H1 (cell line): ENCODE measurements around the gene SPATS1.
A peak's percentile ranks its signal among the peaks of the same experiment; 100 is the strongest.

Experiments used
- ATF2 ChIP-seq: IDR thresholded peaks from 2 replicates; pipeline ENCODE4 v1.6.1; 2012; ENCODE audit warnings: low read length, inconsistent platforms
- CTCF ChIP-seq, 3 experiments: IDR thresholded peaks; 1 replicate in 2 of 3; 2 replicates in 1 of 3; pipeline versions ENCODE4 v1.5.1 to v1.6.1; 2011; ENCODE audit warnings: low read length in 3 of 3, mild to moderate bottlenecking in 3 of 3, inconsistent platforms in 2 of 3, low read depth in 1 of 3, moderate library complexity in 1 of 3; ENCODE audit not compliant: insufficient read depth in 1 of 3; ENCODE audit errors: control extremely low read depth in 1 of 3
- EGR1 ChIP-seq: IDR thresholded peaks from 2 replicates; pipeline ENCODE4 v1.6.1; 2011; ENCODE audit warnings: low read depth, low read length, borderline replicate concordance
- GABPA ChIP-seq: IDR thresholded peaks from 2 replicates; pipeline ENCODE4 v1.6.1; 2011; ENCODE audit warnings: mild to moderate bottlenecking, low read length, moderate library complexity, borderline replicate concordance; ENCODE audit not compliant: insufficient read depth
- GTF2F1 ChIP-seq: IDR thresholded peaks from 2 replicates; pipeline ENCODE4 v1.6.1; 2012; ENCODE audit warnings: low read depth, low read length, improper control_type of control experiment, borderline replicate concordance
- JUN ChIP-seq: IDR thresholded peaks from 2 replicates; pipeline ENCODE4 v1.6.1; 2011; ENCODE audit warnings: low read depth, mild to moderate bottlenecking, improper control_type of control experiment, low read length
- JUND ChIP-seq: IDR thresholded peaks from 2 replicates; pipeline ENCODE4 v1.6.1; 2011; ENCODE audit warnings: mild to moderate bottlenecking, improper control_type of control experiment, low read length
- MAX ChIP-seq: IDR thresholded peaks from 2 replicates; pipeline ENCODE4 v1.6.1; 2012; ENCODE audit warnings: inconsistent platforms
- PHF8 ChIP-seq: fragments of 200-600 bp; sonication (generic); conservative IDR thresholded peaks from 2 replicates; pipeline ENCODE4 v1.7.1; 2012; ENCODE audit warnings: low read depth, mild to moderate bottlenecking, inconsistent platforms, low read length, moderate library complexity
- POLR2A ChIP-seq, 2 experiments: IDR thresholded peaks; 1 replicate in 1 of 2; 2 replicates in 1 of 2; pipeline ENCODE4 v1.6.1; 2011; ENCODE audit warnings: low read depth in 2 of 2, low read length in 2 of 2, mild to moderate bottlenecking in 2 of 2; ENCODE audit errors: control extremely low read depth in 1 of 2
- SP1 ChIP-seq: IDR thresholded peaks from 2 replicates; pipeline ENCODE4 v1.6.1; 2011; ENCODE audit warnings: low read depth, low read length
- SUZ12 ChIP-seq: fragments of 200-600 bp; sonication (generic); IDR thresholded peaks from 2 replicates; pipeline ENCODE4 v1.6.1; 2012; ENCODE audit warnings: mild to moderate bottlenecking, inconsistent platforms, low read length, moderate library complexity, mixed read lengths
- ZNF274 ChIP-seq: IDR thresholded peaks from 2 replicates; pipeline ENCODE4 v1.7.0; 2012; ENCODE audit warnings: low read length, borderline replicate concordance; ENCODE audit errors: extremely low read depth

- TF ChIP-seq CTCF (IDR thresholded peaks at IDR 0.05; ENCODE audit: control extremely low read depth in 1 of 3, insufficient read depth in 1 of 3, low read depth in 1 of 3, low read length in 3 of 3) (no peak), PHF8 (no peak), JUND (no peak), MAX (no peak), SUZ12 (no peak), SP1 (no peak), POLR2A (IDR thresholded peaks at IDR 0.05; ENCODE audit: control extremely low read depth in 1 of 2, low read depth in 2 of 2, low read length in 2 of 2) (0 out of 3 replicates have a peak, but pooled peaks of 1 of the 2 experiments have one; percentile 10), GABPA (no peak), ZNF274 (no peak), EGR1 (no peak), ATF2 (no peak), JUN (no peak), GTF2F1 (no peak)
These were observed 37.2 kb upstream of the SPATS1 start for GRCh38 chr6:44305200-44305725.
